SIG-M5 treated with dmso at 0.1 percent for 504 hours (cell line): Measurements from ENCODE around the gene HLA-DPA1.
"Not testable (repeated sequence)": the region's sequence is repeated elsewhere in the genome, so short reads cannot be mapped to it uniquely, and the experiment has no call there.

Experiments used
- DNase-seq: peaks from one replicate; lab custom pipeline; 2025; ENCODE audit not compliant: unreplicated experiment; lab: John Stamatoyannopoulos, UW

Gene HLA-DPA1

DNA sequence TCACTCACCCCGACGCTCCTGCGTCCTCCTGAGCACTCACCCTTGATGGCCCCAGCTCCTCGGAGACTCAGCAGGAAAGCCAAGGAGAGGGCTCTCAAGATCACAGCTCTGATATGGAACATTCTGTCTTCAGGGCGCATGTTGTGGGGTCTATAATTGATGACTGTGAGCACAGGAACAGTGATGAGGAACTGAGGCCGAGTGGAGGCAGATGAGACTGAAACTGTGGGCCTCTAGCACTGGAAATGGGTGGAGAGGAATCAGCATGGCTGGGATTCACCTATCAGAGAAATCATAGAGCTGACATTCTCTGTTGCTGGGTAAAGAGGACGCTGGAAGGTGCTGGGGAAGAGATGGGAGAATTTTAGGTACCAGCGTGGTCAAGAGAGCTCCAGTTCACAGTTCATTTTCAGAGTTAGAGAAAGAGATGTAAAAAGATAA is at the start of gene HLA-DPA1:
TSS of gene HLA-DPA1 (minus strand) at position 219 of the 441 bp plus-strand sequence.
- peak; percentile 58 for DNase-seq

DNA sequence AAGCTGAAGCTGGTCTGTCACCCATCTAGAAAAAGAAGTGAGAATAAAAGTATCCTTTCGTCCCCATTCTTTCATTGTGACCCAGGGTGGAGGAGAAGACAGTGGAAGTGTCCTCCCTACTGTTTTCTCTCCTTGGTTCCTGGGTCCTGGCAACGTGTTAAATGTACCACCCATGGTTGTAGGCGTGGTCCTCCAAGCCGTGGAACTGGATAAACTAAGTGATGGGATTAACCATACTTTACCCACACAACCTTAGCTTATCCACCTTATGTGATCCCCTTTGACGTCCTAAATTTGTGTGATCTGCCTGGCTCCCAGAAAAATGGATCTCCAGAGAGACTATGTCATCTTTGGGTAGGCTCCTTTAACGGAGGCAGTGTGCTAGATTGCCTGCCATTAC is 49.7 kb upstream of the HLA-DPA1 start:
- DNase-seq: no peak

DNA sequence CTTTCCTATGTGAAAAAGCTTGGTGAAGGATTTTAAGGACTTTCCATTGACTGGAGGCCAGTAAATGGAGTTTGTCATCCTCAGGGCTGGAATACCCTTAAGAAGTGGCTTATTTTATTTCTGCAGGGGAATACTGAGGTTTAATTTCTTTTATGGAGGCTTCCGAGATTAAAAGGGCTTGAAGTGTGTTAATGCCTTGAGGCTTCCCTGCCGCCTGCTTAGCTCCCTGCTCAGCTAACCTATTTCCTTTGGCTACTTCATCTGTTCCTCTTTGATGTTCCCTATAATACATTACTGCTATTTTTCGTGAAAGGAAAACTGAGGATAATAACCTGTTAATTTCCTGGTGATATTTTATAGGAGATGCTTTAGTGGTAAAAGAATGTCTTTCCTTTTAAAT is 46.6 kb upstream of the HLA-DPA1 start:
- DNase-seq: no peak

DNA sequence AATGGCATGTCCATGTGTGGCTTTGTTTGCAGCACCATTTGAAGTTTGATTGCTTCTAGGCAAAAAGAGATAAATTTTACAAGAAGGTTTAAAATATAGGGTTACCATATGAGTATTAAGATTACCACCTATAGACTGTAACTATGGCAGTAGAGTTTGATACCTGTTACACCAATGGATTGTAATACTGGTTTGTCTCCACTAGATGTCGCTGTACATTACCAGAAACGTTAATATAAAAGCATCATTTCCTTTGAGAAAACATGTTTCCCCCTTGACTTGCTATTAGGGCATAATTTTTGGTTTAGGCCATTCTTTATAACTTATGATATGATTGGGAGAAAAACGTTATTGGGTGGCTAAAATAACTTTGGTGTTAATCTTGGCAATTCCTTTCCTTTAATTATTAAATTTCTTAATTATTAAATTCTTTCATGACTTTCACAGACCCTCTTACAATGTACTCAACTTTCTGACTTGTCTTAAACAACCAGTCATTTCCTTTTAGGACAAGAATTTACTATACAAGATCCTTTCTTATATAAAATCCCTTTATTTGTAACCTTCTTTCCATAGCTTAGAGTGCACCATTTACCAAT is 45.2 kb upstream of the HLA-DPA1 start:
- peak; percentile 57 for DNase-seq

DNA sequence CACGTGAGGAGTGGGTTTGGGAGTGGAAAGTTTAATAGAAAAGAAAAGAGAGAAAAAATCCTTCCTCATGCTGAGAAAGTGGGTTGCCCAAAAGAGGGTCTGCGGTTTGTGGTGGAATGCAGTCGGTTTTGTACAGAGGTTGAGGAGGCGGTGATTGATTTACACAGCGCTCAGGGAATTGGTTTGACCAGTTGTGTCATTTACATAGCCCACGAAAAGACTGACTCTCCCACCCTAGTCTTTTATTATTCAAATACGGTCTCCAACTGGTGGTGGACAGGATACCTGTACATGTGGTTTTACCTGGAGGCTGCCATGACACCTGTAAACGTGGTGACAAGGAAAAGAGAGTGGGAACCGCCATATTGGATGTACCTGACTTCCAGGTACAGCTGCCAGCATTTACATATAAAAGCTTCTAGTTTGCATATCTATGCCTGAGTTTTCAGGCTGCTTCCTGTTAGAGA is 44.4 kb upstream of the HLA-DPA1 start:
- no peak for DNase-seq

DNA sequence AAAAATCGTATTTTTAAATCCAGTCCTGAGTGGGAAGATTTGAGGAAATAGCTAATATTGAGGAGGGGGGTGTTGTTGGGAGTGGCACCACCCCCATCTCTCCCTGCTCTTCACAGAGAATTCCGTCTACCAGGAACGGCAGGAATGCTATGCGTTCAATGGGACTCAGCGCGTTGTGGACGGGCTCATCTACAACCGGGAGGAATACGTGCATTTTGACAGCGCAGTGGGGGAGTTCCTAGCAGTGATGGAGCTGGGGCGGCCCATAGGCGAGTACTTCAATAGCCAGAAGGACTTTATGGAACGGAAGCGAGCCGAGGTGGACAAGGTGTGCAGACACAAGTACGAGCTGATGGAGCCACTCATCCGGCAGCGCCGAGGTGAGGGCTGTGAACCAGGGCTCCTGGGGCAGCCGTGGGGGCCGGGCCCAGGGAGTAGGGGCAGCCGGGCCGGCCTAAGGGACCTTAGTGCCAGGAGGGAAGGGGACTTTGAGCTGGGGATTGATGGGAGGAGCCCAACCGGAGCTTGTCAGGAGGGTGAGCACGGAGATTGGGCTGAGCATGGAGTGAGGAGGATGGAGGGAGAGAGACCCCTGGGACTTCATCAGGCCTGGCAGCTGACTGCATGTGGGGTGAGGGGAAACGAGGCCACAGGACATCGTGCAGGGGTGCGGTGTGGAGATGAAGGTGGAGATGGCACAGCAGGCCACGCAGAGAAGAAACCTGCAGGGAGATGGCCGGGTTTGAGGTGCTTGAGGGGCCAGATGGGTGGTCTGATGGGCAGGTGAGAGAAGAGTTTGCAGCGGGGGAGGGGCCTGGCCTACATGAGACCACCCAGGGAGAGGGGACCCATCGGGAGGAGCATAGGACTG is 43.6 kb upstream of the HLA-DPA1 start:
- DNase-seq: no peak

DNA sequence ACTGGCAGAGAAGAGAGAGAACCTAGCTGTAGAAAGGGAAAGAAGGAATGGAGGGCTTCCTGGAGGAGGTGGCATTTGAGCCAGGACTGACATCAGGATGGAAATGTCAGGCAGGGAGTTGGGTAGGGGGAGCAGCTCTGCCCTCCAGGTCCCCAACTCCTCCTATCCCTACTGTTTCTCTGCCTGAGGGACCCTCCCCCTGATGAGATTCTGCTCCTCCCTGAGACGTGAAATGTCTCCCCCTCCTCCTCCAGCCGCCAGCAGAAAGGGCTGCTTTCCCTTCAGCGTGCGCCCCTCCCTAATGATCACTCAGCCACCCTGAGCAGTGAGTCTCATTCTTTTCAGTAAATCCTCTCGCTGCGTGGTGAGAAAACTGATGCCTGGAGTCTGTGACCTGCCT is 43.0 kb upstream of the HLA-DPA1 start:
- no peak for DNase-seq

DNA sequence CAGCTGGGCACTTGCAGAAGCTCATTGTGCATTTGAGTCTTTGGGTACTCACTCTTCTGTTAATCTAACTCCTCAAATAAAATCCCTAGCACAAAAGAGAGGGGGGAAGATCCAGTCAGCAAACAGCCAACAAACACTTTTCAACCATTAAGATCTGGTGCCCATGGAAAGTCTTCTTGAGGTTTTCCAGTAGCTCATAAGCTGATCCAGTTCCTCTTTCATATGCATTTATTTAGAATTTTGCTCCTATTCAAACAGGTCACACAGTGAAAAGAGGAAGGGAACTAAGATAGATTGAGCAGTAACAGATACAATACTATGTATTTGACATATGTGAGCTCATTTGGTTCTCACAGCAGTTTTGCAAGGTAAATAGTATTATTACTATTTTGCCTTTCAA is 41.0 kb upstream of the HLA-DPA1 start:
- peak; percentile 89 for DNase-seq

DNA sequence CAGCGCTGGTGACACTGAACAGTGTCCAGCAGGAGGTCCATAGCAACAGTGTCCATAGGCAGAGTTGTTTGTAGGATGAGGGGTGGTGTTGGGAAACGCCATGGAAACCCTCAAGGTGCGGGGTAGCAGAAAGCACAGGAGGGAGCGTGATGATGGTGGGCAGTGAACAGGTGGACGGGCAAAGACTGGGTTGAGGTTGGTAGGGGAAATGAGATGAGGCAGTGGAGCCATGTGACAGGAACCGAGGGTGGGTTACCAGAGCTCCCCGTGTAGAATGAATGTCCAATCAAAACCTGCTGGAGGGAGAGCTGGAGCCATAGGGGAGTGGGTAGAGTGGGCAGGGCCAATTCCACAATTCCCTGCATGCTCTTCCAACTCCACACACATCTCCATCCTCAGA is 40.3 kb upstream of the HLA-DPA1 start:
- no peak for DNase-seq

DNA sequence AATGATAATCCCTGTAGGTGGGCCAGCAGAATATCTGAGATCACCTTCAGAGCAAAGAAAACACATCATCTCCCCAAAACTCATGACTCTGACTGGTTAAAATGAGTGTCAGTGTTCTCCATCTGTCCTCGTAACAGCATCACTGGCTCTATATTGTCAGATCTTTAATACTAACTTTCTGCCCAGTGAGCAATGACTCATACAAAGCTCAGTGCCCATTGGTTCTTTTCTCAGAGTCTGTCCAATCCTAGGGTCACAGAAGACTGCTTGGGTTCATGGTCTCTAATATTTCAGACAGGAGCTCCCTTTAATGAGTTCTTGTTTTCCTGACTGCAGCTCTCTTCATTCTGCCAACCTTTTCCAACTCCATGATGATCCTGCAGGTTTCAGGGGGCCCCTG is 38.7 kb upstream of the HLA-DPA1 start:
- peak; percentile 79 for DNase-seq

DNA sequence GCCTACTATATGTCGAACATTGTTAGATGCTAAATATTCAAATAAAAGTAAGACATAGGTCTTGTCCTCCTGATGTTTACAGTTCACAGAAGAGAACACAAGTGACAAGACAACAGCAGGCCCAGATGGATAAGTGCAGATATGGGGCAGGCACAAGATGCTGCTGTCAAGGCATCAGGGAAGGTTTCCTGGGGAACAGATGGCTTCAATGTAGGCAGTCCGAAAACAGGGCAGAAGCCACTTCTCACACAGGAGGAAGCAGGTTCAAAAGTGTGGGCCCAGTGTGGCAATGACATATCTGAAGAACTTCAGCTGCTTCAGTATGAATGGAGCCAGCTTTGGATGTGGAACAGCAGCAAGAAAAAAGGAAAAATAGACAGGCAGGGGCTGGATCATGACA is 34.9 kb upstream of the HLA-DPA1 start:
- DNase-seq: no peak

DNA sequence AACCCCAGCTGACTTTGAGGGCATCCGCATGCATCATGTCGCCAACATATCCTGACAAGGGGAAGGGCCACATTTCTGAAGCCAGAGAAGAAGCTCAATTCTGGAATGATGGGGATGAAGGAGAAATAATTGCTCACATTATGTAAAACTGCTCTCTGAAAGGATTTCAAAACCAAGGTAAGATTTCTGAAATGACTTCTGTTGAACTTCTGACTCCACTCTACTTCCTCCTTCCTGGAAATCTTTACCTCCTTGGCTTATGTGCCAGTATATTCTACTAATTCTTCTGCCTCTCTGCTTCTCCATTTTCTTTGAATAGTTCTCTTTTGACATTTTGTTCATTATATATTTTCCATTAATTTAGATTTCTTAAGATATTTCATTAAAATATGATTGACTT is 34.2 kb upstream of the HLA-DPA1 start:
- no peak for DNase-seq

DNA sequence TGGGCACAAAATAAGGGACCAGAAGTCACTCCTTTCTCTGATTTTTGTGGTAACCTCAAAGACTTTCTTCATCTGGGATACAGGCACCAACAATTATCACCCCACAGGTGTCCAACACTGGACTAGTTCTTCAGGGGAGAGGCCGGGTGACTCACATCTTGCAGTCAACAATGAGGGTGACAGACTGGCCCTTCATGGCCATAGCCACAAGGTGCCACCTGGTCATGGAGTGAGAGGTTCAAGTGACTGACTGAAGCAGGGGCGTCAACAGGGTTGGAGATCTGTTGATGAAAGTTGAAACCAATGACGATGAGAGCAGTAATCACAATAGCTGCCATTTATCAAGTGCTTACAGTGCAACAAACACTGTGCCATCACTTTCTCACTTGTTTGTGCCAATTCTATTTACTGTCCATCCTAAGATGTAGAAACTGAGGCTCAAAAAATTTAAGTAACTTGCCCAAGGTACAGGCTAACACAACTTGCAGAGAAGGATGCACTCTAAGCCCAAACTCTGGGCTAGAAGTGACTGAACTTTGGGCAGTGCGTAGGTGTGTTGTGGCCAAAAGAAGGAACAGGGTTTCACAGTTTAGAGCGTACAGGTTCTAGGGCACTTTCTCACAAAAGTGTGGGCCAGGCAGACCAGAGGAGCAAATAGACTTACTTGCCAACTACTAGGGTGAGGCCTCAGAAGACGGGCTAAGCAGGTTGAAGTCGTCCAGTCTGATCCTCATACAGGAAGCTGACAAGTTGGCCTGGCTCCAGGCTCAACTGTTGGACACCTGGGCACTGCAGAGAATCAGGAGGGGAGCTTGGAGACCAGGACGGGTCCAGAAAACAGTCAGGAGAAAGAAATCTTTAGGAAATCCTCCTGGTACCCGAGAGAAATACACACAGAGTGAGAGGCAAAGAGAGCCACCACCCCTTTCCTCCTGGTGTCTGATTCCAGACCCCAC is 32.7 kb upstream of the HLA-DPA1 start:
- DNase-seq: no peak

DNA sequence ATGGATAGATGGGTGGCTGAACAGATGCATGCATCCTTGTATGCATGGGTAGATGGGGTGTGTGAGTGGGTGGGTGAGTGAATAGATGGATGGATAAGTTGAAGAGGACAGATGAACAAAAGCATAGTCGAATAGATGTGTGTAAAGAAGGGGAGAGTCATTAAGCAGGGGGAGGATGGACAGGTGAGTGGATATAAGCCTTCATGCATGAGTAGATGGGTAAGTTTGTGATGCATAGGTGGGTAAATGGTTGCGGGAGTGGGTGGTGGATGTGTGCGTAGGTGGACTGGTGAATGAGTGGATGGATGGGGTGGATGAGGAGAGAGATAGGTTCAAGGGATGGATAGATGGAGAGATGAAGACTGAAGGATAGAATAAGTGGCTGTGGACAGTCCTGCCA is 31.9 kb upstream of the HLA-DPA1 start:
- no peak for DNase-seq

DNA sequence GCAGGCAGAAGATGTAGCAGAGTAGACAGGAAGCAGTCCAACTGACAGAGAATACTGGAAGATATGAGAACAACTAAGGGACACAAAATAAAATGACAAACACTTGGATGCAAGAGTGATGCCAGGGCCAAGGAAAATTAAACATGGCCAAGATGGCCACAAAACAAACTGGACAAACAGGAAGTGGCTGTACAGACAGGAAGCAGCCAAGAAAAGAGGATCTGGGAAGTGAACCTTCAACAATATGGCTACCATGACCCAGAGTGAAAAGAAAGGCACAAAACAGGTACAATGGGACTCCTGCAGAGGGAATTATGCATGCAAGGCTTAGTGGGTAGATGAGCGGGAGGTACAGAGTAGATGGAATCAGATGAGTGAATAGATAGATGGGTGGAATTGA is 31.4 kb upstream of the HLA-DPA1 start:
- DNase-seq: no peak

DNA sequence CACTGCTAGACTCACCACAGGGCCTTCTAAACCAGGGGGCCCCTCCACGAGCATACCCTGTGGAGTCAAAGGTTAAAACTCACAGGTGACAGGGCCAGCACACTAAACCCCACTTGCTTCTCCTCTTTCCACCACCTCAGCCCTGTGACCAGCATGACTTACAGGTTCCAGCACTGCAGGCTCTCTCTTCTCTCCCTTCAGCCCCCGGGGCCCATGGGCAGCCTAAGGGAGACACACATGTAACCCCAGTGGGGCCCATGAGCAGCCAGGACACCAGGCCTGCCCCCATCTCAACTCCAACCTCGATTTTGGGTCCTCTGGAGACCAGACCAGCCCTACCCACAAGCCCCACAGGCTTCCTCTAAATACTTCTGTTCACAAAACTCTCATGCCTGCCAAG is 30.3 kb upstream of the HLA-DPA1 start:
- no peak for DNase-seq

DNA sequence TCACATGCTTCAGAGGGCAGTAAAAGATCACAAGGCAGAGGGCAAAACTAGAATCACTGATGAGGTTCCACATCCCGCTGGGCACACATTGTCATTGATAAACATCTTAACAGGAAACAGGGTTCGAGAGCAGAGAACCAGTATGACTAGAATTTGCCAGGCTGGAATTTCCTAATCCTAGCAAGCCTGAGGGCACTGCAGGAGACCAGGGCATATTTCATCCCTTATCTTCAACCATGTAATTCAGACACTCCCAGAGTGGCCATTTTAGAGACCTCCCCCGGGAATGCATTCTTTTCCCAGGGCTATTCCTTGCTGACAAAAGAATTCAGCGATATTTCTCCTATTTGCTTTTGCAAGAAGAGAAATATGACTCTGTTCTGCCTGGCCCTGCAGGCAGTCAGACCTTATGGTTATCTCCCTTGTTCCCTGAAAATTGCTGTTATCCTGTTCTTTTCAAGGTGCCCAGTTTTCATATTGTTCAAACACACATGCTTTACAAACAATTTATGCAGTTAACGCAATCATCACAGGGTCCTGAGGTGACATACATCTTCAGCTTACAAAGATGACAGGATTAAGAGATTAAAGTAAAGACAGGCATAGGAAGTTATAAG is 27.8 kb upstream of the HLA-DPA1 start:
- DNase-seq: not testable (repeated sequence)

DNA sequence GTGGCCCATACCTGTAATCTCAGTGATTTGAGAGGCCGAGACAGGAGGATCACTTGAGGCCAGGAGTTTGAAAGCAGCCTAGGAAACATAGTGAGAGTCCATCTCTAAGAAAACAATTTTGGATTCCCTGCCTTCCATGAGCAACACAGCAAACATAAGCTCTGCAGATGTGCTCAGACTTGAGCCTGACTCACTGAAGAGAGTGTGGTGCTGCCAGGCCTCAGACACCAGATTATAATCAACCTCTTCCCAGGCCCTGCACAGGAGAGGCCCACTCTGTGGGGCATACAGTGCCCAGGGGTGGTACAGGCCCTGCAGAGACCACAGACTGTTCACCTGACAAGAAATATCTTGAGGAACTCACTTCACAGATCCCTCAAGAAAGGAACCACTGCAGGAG is 22.2 kb upstream of the HLA-DPA1 start:
- DNase-seq: no peak

DNA sequence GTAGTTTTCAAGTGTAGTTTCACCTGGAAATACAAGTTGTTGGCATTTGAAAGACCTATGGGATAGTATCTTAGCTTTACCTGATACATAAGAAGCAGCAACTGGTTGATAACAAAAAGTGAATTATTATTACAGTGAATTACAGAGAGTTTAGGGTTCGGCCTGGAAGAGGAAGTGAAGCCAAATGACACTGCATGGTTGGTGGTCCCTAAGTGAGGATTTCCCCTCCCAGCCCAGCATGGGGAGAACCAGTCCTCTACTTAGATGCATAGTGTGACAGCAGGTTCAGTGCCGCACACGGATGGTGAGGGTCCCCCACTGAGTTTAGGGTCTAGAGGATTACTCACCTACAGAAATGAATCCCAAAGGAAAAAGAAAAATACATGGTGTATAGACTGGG is 20.4 kb upstream of the HLA-DPA1 start:
- no peak for DNase-seq

DNA sequence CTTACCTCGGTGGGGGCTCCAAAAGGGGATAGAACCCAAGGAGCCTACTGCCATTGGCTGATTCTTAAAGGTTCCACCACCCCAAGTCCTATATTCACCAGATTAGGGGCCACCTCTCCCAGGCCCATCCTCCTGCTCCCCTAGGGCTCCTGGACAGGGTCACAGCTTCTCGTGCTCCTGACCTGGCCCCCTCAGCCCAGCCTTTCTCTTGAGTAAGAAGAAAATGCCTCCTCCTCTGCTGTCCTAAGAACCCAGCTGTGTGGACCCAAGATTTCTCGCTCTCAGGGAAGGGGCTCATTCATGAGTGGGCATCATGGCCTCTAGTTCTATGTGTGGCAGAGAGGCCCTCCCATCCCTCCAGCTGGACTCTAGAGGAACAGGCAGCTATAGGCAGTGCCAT is 18.9 kb upstream of the HLA-DPA1 start:
- no peak for DNase-seq

DNA sequence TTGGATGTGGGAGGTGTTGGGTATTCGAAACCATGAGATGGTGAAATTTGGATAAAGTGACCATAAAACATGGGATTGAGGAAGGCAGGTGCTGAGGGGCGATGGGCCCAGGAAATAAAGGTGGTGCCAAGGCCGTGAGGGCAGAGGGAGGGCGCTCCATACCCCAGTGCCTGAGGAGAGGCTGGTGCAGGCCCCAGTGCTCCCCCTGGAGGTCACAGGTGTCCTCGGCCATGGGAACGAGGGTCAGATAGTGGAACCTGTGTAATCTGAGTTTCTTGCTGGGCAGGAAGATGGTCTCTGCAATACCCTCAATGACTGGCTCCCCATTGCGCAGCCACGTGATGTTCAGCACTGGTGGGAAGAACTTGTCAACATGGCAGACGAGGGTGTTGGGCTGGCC is 18.5 kb upstream of the HLA-DPA1 start:
- DNase-seq: no peak
